Spleen (tissue), 11 donors: ENCODE measurements around the gene AKNA. TPM values are rescaled to one million over a fixed set of nuclear protein-coding genes. Genes with fewer than 3 reads are reported as not detected.

Experiments
- DNase-seq: peaks from one replicate; pipeline ENCODE4 v3.0.0-alpha.2; 2020
- H3K27ac ChIP-seq, 8 donors: fragments of 200-600 bp; sonication (generic) in 7 of 8; 1 replicate in 4 of 8; 2 replicates in 4 of 8; pipeline versions ENCODE4 v1.5.0 to v1.8.0; 2016 to 2021; ENCODE audit warnings: inconsistent platforms in 4 of 8, mild to moderate bottlenecking in 4 of 8, moderate library complexity in 1 of 8
- H3K27me3 ChIP-seq, 7 donors: fragments of 200-600 bp; sonication (generic) in 6 of 7; replicated peaks in 1 of 7; 1 replicate in 4 of 7; 2 replicates in 3 of 7; pipeline versions ENCODE4 v1.5.0 to v1.8.0; 2016 to 2021; ENCODE audit warnings: inconsistent platforms in 3 of 7, mild to moderate bottlenecking in 1 of 7
- H3K36me3 ChIP-seq, 6 donors: fragments of 200-600 bp; sonication (generic) in 5 of 6; 1 replicate in 4 of 6; 2 replicates in 2 of 6; pipeline versions ENCODE4 v1.5.0 to v1.8.0; 2016 to 2021; ENCODE audit warnings: inconsistent platforms in 2 of 6
- H3K4me1 ChIP-seq, 6 donors: fragments of 200-600 bp; sonication (generic) in 5 of 6; 1 replicate in 3 of 6; 2 replicates in 3 of 6; pipeline versions ENCODE4 v1.5.0 to v1.8.0; 2016 to 2021; ENCODE audit warnings: inconsistent platforms in 3 of 6
- H3K4me3 ChIP-seq, 8 donors: fragments of 200-600 bp; sonication (generic) in 7 of 8; 1 replicate in 4 of 8; 2 replicates in 4 of 8; pipeline versions ENCODE4 v1.5.0 to v1.8.0; 2016 to 2021; ENCODE audit warnings: inconsistent platforms in 4 of 8, mild to moderate bottlenecking in 4 of 8, moderate library complexity in 2 of 8
- H3K9me3 ChIP-seq, 8 donors: fragments of 200-600 bp; sonication (generic) in 7 of 8; 1 replicate in 4 of 8; 2 replicates in 4 of 8; pipeline versions ENCODE4 v1.5.0 to v1.8.0; 2016 to 2021; ENCODE audit warnings: inconsistent platforms in 4 of 8
- CTCF ChIP-seq, 11 experiments: fragments of 200-600 bp in 7 of 11; fragments of 450-650 bp in 4 of 11; sonication (generic) in 4 of 11; IDR thresholded peaks in 8 of 11; conservative IDR thresholded peaks in 3 of 11; 1 replicate in 7 of 11; 2 replicates in 4 of 11; pipeline versions ENCODE4 v1.4.0 to v1.8.0; 2016 to 2021; ENCODE audit warnings: antibody characterized with exemption in 11 of 11, inconsistent platforms in 4 of 11, mild to moderate bottlenecking in 1 of 11
- POLR2A ChIP-seq, 3 donors: fragments of 450-650 bp; IDR thresholded peaks; one replicate each; pipeline ENCODE4 v1.5.1; 2017; ENCODE audit warnings: antibody characterized with exemption in 3 of 3, mild to moderate bottlenecking in 1 of 3
- POLR2AphosphoS5 ChIP-seq, 3 donors: sonication (generic); formaldehyde crosslinking; IDR thresholded peaks; one replicate each; pipeline ENCODE4 v1.5.1; 2017; ENCODE audit warnings: antibody characterized with exemption in 3 of 3
- WGBS, 5 donors: extraction: QIAGEN DNeasy Blood & Tissue Kit in 3 of 5; methylation state at CpG; one replicate each; pipeline versions ENCODE4 v1.1.5 to v1.1.7; 2013 to 2018; 5-methylcytosine and 5-hydroxymethylcytosine counted together
- intact Hi-C: fragments of 100-400 bp; cut with DNase I; formaldehyde crosslinking; loops from one replicate; pipeline ENCODE4 v1.15.0; 2023; ENCODE audit warnings: low total_unique reads
- polyA plus RNA-seq, 3 donors: library from polyadenylated mRNA; stranded (reverse); fragments of 200-250 nt; gene quantifications; one replicate each; pipeline ENCODE4 v1.2.1, GENCODE V29; 2013
- total RNA-seq, 7 donors: library from RNA; depleted of rRNA in 3 of 7; stranded (reverse); fragments of >200 nt in 3 of 7; fragmentation: NEBNext Ultra II Directional in 4 of 7; extraction: Animal tissue kit (Norgen Biotek cat#: 25700) in 4 of 7; gene quantifications; one replicate each; pipeline versions ENCODE4 v1.1.0 to v1.2.1, GENCODE V29; 2016 to 2021
- donor health status: healthy with polysubstance abuse.
- donor health status: DM: no; HTN: no; CAD: no; lungs with moderate emphysema.
- donor health status: DM: no; HTN: no; CAD: no.
- donor health status: Bipolar disorder and iron deficiency.
- donor health status: healthy.
- donor health status: DM: no; HTN: no; CAD: no.
- donor health status: DM: yes; HTN: yes; CAD: no.

Gene AKNA
- total and polyA plus RNA-seq, 10 donors, result 92.9 to 324 (median 216) TPM

- H3K4me1 ChIP-seq, result peaks cover 0 to 4% (median 0%) of the 10 kb centered on the region in 6 donors
- H3K27me3 ChIP-seq, result no peaks in the 10 kb centered on the region
- DNase-seq, result peak; percentile 46
- WGBS, 5 donors, result 88 to 95% (median 90%) methylated on average over 14 of the region's 14 CpGs
- no peaks in the 10 kb centered on the region for H3K9me3 ChIP-seq
- no peak overlapping the region for H3K27ac ChIP-seq
- H3K36me3 ChIP-seq, result peaks cover 0 to 40% (median 3%) of the 10 kb centered on the region in 6 donors
- intact Hi-C loops, result no loop called here
- no peak overlapping the region for H3K4me3 ChIP-seq
- TF ChIP-seq CTCF (IDR thresholded peaks at IDR 0.05 in 8 of 11, conservative IDR thresholded peaks at IDR 0.05 in 3 of 11), result no peak
Observed at GRCh38 chr9:114423181-114423580, 35.4 kb upstream of the AKNA start.

GRCh38 chr9:114421147-114421546 lies 33.4 kb upstream of the AKNA start:
- WGBS, 5 donors, result 79 to 100% (median 81%) methylated on average over 1 to 2 of the region's 2 CpGs
- Histone ChIP-seq H3K4me1 (peaks cover 0 to 1% (median 0%) of the 10 kb centered on the region in 6 donors), H3K27me3 (no peaks in the 10 kb centered on the region), H3K36me3 (peaks cover 0 to 46% (median 3%) of the 10 kb centered on the region in 6 donors), H3K9me3 (no peaks in the 10 kb centered on the region), H3K27ac (no peak overlapping the region), H3K4me3 (no peak overlapping the region)
- intact Hi-C loops, result no loop called here
- DNase-seq, result peak; percentile 35
- no peak for TF ChIP-seq POLR2AphosphoS5 (IDR thresholded peaks at IDR 0.05)
- TF ChIP-seq POLR2A (IDR thresholded peaks at IDR 0.05), result no peak
- no peak for TF ChIP-seq CTCF (IDR thresholded peaks at IDR 0.05 in 8 of 11, conservative IDR thresholded peaks at IDR 0.05 in 3 of 11)

- intact Hi-C loops, result no loop called here
- H3K36me3 ChIP-seq, result peaks cover 0 to 42% (median 3%) of the 10 kb centered on the region in 6 donors
- H3K27ac ChIP-seq, result no peak overlapping the region
- peaks cover 0 to 6% (median 0%) of the 10 kb centered on the region in 6 donors for H3K4me1 ChIP-seq
- WGBS, 5 donors, result 92 to 96% (median 93%) methylated on average over 8 of the region's 8 CpGs
- TF ChIP-seq POLR2AphosphoS5 (IDR thresholded peaks at IDR 0.05), result no peak
- TF ChIP-seq CTCF (IDR thresholded peaks at IDR 0.05 in 8 of 11, conservative IDR thresholded peaks at IDR 0.05 in 3 of 11), result no peak
- no peak for TF ChIP-seq POLR2A (IDR thresholded peaks at IDR 0.05)
- H3K9me3 ChIP-seq, result no peaks in the 10 kb centered on the region
- no peak overlapping the region for H3K4me3 ChIP-seq
- no peaks in the 10 kb centered on the region for H3K27me3 ChIP-seq
- DNase-seq, result peak; percentile 23
Observed at GRCh38 chr9:114419796-114420195, 32.0 kb upstream of the AKNA start.

GRCh38 chr9:114418053-114418452 lies 30.3 kb upstream of the AKNA start:
- Histone ChIP-seq H3K4me1 (peaks cover 6 to 24% (median 15%) of the 10 kb centered on the region in 6 donors), H3K27me3 (no peaks in the 10 kb centered on the region), H3K4me3 (no peak overlapping the region), H3K9me3 (no peaks in the 10 kb centered on the region), H3K27ac (no peak overlapping the region), H3K36me3 (peaks cover 0 to 25% (median 0%) of the 10 kb centered on the region in 6 donors)
- WGBS, 5 donors, result 78 to 85% (median 84%) methylated on average over 6 of the region's 6 CpGs
- TF ChIP-seq CTCF (IDR thresholded peaks at IDR 0.05 in 8 of 11, conservative IDR thresholded peaks at IDR 0.05 in 3 of 11) (no peak), POLR2AphosphoS5 (IDR thresholded peaks at IDR 0.05) (no peak), POLR2A (IDR thresholded peaks at IDR 0.05) (no peak)
- DNase-seq, result no peak
- intact Hi-C loops, result no loop called here
